NK-92 treated with Interleukin-12 subunit alpha and Interleukin-12 subunit beta, amount 100 ng/mL, for 24 hours (cell line): ENCODE measurements around the gene FARP1.

Experiments
- DNase-seq: peaks from one replicate; lab custom pipeline; 2025; lab: John Stamatoyannopoulos, UW

Gene FARP1

GRCh38 chr13:98486412-98486811, 343.5 kb downstream of the FARP1 start:
- no peak for DNase-seq

GRCh38 chr13:98487016-98487415, 344.1 kb downstream of the FARP1 start:
- DNase-seq, result no peak

- no peak for DNase-seq
These were observed 344.6 kb downstream of the FARP1 start for GRCh38 chr13:98487522-98487921.

GRCh38 chr13:98488736-98489135, 345.8 kb downstream of the FARP1 start:
- no peak for DNase-seq

- no peak for DNase-seq
These were observed 346.7 kb downstream of the FARP1 start for GRCh38 chr13:98489446-98490194.

- DNase-seq, result no peak
These were observed 347.4 kb downstream of the FARP1 start for GRCh38 chr13:98490195-98490836.

- DNase-seq, result no peak
These were observed 348.0 kb downstream of the FARP1 start for GRCh38 chr13:98490866-98491265.

GRCh38 chr13:98492335-98493041, 349.6 kb downstream of the FARP1 start:
- DNase-seq, result no peak

- no peak for DNase-seq
These were observed 350.3 kb downstream of the FARP1 start for GRCh38 chr13:98493042-98493712.

- DNase-seq, result no peak
These were observed 351.9 kb downstream of the FARP1 start for GRCh38 chr13:98494769-98495168.

GRCh38 chr13:98495627-98496478, 353.0 kb downstream of the FARP1 start:
- no peak for DNase-seq

GRCh38 chr13:98496479-98496791, 353.5 kb downstream of the FARP1 start:
- no peak for DNase-seq

GRCh38 chr13:98496966-98497365, 354.1 kb downstream of the FARP1 start:
- no peak for DNase-seq

GRCh38 chr13:98500963-98501421, 358.1 kb downstream of the FARP1 start:
- no peak for DNase-seq

GRCh38 chr13:98503175-98504028, 360.5 kb downstream of the FARP1 start:
- no peak for DNase-seq

- DNase-seq, result no peak
These were observed 361.1 kb downstream of the FARP1 start for GRCh38 chr13:98504029-98504351.

GRCh38 chr13:98504371-98504963, 361.6 kb downstream of the FARP1 start:
- peak; percentile 45 for DNase-seq
